ENCODE data around the gene LEMD1.
"Not testable (repeated sequence)": the region's sequence is repeated elsewhere in the genome, so short reads cannot be mapped to it uniquely, and the experiment has no call there.

LEMD1 gene

DNA sequence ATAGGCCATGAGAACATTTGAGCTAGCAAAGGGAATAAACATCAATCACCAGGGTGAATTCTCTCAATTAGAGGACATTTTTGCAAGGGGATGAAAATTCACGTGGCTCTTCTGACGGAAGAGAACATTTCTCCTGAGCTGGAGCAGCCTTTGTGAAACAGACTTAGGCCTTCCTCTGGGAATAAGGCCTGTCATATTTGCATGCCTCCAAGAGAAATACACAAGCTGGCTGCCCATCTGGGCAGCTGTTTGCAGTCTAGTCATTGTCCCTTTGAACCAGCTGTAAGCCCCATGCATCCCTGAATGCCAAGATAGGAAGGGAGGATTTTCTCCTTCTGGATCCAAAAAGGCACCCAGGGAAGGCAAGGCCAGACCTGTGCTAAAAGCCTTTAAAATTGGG, 5.5 kb downstream of the LEMD1 start:
- TF ChIP-seq, protein P1, sequence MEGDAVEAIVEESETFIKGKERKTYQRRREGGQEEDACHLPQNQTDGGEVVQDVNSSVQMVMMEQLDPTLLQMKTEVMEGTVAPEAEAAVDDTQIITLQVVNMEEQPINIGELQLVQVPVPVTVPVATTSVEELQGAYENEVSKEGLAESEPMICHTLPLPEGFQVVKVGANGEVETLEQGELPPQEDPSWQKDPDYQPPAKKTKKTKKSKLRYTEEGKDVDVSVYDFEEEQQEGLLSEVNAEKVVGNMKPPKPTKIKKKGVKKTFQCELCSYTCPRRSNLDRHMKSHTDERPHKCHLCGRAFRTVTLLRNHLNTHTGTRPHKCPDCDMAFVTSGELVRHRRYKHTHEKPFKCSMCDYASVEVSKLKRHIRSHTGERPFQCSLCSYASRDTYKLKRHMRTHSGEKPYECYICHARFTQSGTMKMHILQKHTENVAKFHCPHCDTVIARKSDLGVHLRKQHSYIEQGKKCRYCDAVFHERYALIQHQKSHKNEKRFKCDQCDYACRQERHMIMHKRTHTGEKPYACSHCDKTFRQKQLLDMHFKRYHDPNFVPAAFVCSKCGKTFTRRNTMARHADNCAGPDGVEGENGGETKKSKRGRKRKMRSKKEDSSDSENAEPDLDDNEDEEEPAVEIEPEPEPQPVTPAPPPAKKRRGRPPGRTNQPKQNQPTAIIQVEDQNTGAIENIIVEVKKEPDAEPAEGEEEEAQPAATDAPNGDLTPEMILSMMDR (conservative IDR thresholded peaks at IDR 0.05; ENCODE audit: low read depth, low read length): no peak
- H3K4me3 ChIP-seq (ENCODE audit: low read depth, low read length): no peak overlapping the region
- no peak for DNase-seq (ENCODE audit: low read depth)

DNA sequence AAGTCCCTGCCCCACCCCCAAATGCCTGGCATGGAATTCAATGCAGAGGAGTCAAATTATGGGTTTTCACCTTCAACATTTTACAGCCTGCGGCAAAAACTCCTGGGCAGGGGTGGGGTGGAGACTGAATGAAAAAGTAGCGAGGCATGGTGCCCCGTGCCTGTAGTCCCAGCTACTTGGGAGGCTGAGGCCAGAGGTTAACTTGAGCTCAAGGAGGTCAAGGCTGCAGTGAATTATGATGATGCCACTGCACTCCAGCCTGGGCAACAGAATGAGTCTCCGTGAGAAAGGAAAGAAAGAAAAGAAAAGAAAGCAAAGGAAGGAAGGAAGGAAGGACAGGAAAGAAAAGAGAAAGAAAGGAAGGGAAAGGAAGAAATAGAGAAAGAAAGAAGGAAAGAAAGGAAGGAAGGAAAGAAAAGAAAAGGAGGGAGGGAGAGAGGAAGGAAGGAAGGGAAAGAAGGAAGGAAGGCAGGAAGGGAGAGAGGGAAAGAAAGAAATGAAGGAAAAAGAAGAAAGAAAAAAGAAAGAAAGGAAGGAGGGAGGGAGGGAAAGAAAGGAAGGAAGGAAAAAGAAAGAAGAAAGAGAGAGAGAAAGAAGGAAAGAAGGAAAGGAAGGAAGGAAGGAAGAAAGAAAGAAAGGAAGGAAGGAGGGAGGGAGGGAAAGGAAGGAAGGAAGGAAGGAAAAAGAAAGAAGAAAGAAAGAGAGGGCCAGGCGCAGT, 11.1 kb downstream of the LEMD1 start:
- no peak for DNase-seq (ENCODE audit: low read depth)
- TF ChIP-seq, protein P1 (conservative IDR thresholded peaks at IDR 0.05; ENCODE audit: low read depth, low read length): no peak
- H3K4me3 ChIP-seq (ENCODE audit: low read depth, low read length): no peak overlapping the region

DNA sequence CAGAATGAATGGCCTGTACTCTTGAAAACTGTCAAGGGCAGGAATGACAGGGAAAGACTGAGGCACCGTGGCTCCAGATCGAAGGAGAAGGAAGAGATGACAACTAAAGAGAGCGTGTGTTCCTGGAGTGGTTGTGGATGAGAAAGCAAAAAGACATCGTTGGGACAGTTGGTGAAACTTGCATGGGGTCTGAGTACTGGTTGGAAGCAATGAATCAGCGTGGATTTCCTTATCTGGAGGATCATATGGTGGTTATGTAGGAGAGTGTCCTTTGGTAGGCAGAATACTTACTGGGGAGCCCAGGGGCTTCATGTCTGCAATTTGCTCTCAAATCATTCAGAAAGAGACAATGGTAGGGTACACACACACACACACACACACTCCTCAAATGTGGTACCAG, 13.9 kb downstream of the LEMD1 start:
- DNase-seq (ENCODE audit: low read depth): no peak
- no peak overlapping the region for H3K4me3 ChIP-seq (ENCODE audit: low read depth, low read length)

DNA sequence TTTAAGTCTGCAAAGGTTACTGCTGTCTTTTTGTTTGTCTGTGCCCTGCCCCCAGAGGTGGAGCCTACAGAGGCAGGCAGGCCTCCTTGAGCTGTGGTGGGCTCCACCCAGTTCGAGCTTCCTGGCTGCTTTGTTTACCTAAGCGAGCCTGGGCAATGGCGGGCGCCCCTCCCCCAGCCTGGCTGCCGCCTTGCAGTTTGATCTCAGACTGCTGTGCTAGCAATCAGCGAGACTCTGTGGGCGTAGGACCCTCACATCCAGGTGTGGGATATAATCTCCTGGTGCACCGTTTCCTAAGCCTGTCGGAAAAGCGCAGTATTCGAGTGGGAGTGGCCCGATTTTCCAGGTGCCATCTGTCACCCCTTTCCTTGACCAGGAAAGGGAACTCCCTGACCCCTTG, 15.6 kb downstream of the LEMD1 start:
- not testable (repeated sequence) for DNase-seq (ENCODE audit: low read depth); H3K4me3 ChIP-seq (ENCODE audit: low read depth, low read length)

More for the DNA sequence above, 13.9 kb downstream of the LEMD1 start:
- TF ChIP-seq, protein P1 (conservative IDR thresholded peaks at IDR 0.05; ENCODE audit: low read depth, low read length): no peak

DNA sequence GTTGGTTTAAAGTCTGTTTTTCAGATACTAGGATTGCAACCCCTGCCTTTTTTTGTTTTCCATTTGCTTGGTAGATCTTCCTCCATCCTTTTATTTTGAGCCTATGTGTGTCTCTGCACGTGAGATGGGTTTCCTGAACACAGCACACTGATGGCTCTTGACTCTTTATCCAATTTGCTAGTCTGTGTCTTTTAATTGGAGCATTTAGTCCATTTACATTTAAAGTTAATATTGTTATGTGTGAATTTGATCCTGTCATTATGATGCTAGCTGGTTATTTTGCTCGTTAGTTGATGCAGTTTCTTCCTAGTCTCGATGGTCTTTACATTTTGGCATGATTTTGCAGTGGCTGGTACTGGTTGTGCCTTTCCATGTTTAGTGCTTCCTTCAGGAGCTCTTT, 17.4 kb downstream of the LEMD1 start:
- DNase-seq (ENCODE audit: low read depth); H3K4me3 ChIP-seq (ENCODE audit: low read depth, low read length): not testable (repeated sequence)

DNA sequence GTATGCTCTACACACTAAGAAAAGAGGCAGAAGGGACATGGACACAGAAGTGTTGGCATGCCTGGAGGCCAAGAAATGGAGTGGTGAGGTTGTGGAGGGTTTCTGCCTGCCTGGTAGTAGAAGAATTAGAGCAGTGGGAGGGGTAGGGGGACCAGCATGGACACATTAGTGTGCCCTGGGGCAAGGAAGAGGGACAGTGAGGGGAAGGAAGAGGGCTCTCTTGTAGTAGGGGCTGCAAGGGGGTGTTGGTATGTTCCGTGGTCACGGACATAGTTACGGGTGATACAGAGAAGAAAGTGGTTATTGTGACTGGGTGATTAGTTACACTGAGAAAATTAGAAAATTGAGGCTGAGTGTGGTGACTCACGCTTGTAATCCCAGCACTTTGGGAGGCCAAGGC, 23.3 kb downstream of the LEMD1 start:
- H3K4me3 ChIP-seq (ENCODE audit: low read depth, low read length): no peak overlapping the region
- TF ChIP-seq, protein P1 (conservative IDR thresholded peaks at IDR 0.05; ENCODE audit: low read depth, low read length): no peak
- DNase-seq (ENCODE audit: low read depth): no peak

DNA sequence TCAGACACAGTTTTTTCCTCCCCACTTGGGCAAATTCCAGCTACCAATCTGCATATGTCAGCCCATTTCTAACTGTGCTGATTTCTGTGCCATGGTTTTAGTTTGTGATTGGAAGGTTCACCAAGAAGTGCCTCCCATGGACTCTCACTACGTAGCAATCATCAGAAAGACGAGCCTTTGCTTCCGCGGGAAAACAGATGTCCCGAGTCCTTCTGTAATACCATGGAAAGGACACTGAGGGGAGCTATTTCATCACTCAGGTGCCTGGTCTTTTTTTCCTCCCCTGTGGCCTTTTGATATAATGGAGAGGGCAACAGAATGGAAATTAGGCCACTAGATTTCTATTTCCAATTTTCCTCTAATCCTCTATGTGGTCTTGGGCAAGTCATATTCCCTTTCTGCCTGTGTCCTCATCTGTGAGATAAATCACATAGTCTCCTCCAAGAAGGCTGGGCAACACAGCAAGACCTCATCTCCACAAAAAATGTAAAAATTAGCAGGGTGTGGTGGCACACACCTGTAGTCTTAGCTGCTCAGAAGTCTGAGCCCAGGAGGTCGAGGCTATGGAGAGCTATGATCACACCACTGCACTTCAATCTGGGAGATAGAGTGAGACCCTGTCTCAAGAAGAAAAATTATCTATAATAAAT, 24.8 kb downstream of the LEMD1 start:
- H3K4me3 ChIP-seq (ENCODE audit: low read depth, low read length): no peak overlapping the region
- peak; percentile 73 for DNase-seq (ENCODE audit: low read depth)
- TF ChIP-seq, protein P1 (conservative IDR thresholded peaks at IDR 0.05; ENCODE audit: low read depth, low read length): peak; percentile 81

DNA sequence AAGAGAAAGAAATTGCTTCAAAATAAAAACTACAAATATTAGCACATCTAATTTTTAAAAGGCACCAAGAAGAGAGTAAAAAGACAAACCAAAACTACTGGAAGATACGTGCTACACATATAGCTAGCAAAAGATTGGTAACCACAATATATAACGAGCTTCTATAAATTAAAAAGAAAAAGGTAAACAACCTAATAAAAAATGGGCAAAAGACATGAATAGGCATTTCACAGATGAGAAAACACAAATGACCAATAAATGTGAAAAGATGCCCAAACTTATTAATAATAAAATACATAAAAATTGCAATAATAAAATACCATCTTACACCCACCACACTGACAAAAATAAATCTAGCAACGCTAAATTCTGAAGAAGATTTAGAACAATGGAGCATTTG, 26.2 kb downstream of the LEMD1 start:
- no peak for DNase-seq (ENCODE audit: low read depth)
- TF ChIP-seq, protein P1 (conservative IDR thresholded peaks at IDR 0.05; ENCODE audit: low read depth, low read length): no peak
- H3K4me3 ChIP-seq (ENCODE audit: low read depth, low read length): no peak overlapping the region

All from choroid plexus epithelial cell (primary cell).